ENCODE measurements around the gene LTBP1. TPM values are rescaled to one million over a fixed set of nuclear protein-coding genes. Genes with fewer than 3 reads are reported as not detected.

Gene LTBP1
- total and polyA plus RNA-seq, 10 of the 15 experiments (the other 5 are each of a cell fraction or from before 2014, with no cell fraction given) = 0.01 to 0.28 (median 0.12) TPM; not detected in 2

DNA sequence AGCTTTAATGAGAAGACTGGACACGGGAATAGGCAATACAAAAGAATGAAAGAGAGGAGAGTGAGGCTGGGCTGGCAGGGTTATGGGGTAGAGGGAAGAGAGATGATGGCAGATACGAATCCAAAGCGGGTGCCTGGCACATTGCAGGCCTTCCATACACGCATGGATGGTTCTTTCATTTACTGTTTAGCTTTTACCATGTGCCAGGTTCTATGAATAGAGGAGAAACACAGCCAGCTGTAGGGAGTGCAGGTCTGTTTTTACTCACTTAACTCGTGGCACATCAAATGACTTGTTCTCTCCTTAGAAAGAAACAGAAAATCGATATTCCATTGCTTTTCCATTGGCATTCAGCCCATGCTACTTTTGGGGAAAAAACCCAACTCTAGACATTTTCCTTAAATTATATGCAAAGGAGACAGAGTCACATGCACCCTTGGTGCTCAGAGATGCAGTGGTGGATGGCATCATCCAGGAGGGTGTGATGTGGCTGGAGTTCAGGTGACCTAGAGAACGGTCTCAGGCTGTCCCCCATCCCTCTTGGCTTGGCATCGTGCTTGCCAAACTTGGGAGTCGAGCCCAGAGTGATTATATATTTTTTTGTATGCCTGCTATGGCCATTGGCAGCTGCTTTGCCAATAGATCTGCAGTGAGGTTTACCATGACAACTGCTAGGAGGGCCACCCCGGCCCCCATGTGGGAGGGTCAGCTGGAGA is 6.2 kb downstream of the LTBP1 start:
- in situ Hi-C loops (cut with MboI) = no loop called here
- no peaks in the 10 kb centered on the region for H3K36me3 ChIP-seq (ENCODE audit: control insufficient read depth in 2 of 2, insufficient read depth in 2 of 2, low read length in 1 of 2)
- no peak for TF ChIP-seq CBFB (IDR thresholded peaks at IDR 0.05; ENCODE audit: low read depth)
- no peak for TF ChIP-seq NR2C2 (IDR thresholded peaks at IDR 0.05; ENCODE audit: borderline replicate concordance, control insufficient read depth, insufficient read length, low read depth)
- TF ChIP-seq GATAD2B (conservative IDR thresholded peaks at IDR 0.05; ENCODE audit: low read depth) = no peak
- no peak for TF ChIP-seq BACH1 (IDR thresholded peaks at IDR 0.05; ENCODE audit: borderline replicate concordance)
- TF ChIP-seq ATF7 (IDR thresholded peaks at IDR 0.05; ENCODE audit: low read depth) = no peak
- TF ChIP-seq, protein P1, sequence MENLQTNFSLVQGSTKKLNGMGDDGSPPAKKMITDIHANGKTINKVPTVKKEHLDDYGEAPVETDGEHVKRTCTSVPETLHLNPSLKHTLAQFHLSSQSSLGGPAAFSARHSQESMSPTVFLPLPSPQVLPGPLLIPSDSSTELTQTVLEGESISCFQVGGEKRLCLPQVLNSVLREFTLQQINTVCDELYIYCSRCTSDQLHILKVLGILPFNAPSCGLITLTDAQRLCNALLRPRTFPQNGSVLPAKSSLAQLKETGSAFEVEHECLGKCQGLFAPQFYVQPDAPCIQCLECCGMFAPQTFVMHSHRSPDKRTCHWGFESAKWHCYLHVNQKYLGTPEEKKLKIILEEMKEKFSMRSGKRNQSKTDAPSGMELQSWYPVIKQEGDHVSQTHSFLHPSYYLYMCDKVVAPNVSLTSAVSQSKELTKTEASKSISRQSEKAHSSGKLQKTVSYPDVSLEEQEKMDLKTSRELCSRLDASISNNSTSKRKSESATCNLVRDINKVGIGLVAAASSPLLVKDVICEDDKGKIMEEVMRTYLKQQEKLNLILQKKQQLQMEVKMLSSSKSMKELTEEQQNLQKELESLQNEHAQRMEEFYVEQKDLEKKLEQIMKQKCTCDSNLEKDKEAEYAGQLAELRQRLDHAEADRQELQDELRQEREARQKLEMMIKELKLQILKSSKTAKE (IDR thresholded peaks at IDR 0.05; ENCODE audit: low read depth, poor library complexity, severe bottlenecking) = no peak
- no peak for TF ChIP-seq ELK1 (IDR thresholded peaks at IDR 0.05; ENCODE audit: low read depth, low read length)
- TF ChIP-seq KAT2A (conservative IDR thresholded peaks at IDR 0.05; ENCODE audit: control insufficient read depth, low read depth, low read length) = no peak
- TF ChIP-seq CBX5 (IDR thresholded peaks at IDR 0.05; ENCODE audit: low read depth) = no peak
- TF ChIP-seq POLR2A (IDR thresholded peaks at IDR 0.05; ENCODE audit: low read depth, low read length) = no peak
- TF ChIP-seq PAX8 (IDR thresholded peaks at IDR 0.05) = no peak
- TF ChIP-seq, protein P2, sequence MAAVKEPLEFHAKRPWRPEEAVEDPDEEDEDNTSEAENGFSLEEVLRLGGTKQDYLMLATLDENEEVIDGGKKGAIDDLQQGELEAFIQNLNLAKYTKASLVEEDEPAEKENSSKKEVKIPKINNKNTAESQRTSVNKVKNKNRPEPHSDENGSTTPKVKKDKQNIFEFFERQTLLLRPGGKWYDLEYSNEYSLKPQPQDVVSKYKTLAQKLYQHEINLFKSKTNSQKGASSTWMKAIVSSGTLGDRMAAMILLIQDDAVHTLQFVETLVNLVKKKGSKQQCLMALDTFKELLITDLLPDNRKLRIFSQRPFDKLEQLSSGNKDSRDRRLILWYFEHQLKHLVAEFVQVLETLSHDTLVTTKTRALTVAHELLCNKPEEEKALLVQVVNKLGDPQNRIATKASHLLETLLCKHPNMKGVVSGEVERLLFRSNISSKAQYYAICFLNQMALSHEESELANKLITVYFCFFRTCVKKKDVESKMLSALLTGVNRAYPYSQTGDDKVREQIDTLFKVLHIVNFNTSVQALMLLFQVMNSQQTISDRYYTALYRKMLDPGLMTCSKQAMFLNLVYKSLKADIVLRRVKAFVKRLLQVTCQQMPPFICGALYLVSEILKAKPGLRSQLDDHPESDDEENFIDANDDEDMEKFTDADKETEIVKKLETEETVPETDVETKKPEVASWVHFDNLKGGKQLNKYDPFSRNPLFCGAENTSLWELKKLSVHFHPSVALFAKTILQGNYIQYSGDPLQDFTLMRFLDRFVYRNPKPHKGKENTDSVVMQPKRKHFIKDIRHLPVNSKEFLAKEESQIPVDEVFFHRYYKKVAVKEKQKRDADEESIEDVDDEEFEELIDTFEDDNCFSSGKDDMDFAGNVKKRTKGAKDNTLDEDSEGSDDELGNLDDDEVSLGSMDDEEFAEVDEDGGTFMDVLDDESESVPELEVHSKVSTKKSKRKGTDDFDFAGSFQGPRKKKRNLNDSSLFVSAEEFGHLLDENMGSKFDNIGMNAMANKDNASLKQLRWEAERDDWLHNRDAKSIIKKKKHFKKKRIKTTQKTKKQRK (IDR thresholded peaks at IDR 0.05; ENCODE audit: low read depth, low read length) = no peak
- no peak for TF ChIP-seq ZNF207 (IDR thresholded peaks at IDR 0.05; ENCODE audit: borderline replicate concordance)
- TF ChIP-seq, protein P3, sequence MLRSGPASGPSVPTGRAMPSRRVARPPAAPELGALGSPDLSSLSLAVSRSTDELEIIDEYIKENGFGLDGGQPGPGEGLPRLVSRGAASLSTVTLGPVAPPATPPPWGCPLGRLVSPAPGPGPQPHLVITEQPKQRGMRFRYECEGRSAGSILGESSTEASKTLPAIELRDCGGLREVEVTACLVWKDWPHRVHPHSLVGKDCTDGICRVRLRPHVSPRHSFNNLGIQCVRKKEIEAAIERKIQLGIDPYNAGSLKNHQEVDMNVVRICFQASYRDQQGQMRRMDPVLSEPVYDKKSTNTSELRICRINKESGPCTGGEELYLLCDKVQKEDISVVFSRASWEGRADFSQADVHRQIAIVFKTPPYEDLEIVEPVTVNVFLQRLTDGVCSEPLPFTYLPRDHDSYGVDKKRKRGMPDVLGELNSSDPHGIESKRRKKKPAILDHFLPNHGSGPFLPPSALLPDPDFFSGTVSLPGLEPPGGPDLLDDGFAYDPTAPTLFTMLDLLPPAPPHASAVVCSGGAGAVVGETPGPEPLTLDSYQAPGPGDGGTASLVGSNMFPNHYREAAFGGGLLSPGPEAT (IDR thresholded peaks at IDR 0.05; ENCODE audit: low read depth) = no peak
- TF ChIP-seq KDM1A (IDR thresholded peaks at IDR 0.05; ENCODE audit: borderline replicate concordance) = no peak
- TF ChIP-seq TCF3 (IDR thresholded peaks at IDR 0.05; ENCODE audit: borderline replicate concordance, insufficient read depth, low read depth, low read length) = no peak
- TF ChIP-seq MTA3 (IDR thresholded peaks at IDR 0.05; ENCODE audit: borderline replicate concordance, low read length) = no peak

More for the DNA sequence above, 6.2 kb downstream of the LTBP1 start:
- RAD21 ChIA-PET (ENCODE audit: unreplicated experiment) = no interaction called here
- Histone ChIP-seq H3K9me3 (replicated peaks; ENCODE audit: control insufficient read depth, insufficient read depth, low read length) (no peaks in the 10 kb centered on the region), H3K9ac (ENCODE audit: control insufficient read depth, insufficient read depth, low read length) (no peak overlapping the region), H3K79me2 (ENCODE audit: control insufficient read depth, insufficient read depth, low read length) (no peaks in the 10 kb centered on the region), H3K27me3 (replicated peaks in 1 of 2; ENCODE audit: control insufficient read depth in 2 of 2, insufficient read depth in 2 of 2, low read length in 1 of 2) (peaks cover 0 to 2% of the 10 kb centered on the region in 2 experiments; a peak in 3 of 4 replicates), H3K4me3 (no peak overlapping the region), H4K20me1 (ENCODE audit: control insufficient read depth, insufficient read depth) (no peaks in the 10 kb centered on the region), H3K4me1 (ENCODE audit: control insufficient read depth, insufficient read depth, low read length) (peaks cover 5% of the 10 kb centered on the region; the same call in 1 of the 2 replicates), H3K4me2 (ENCODE audit: control insufficient read depth, insufficient read depth) (no peak overlapping the region), H2AFZ (ENCODE audit: control insufficient read depth, low read depth, low read length) (no peak overlapping the region), H3K27ac (ENCODE audit: control insufficient read depth, insufficient read depth) (no peak overlapping the region)
- intact Hi-C loops (cut with micrococcal nuclease; ENCODE audit: unreplicated experiment) = no loop called here
- no TSS peak for BruUV-seq (replicated peaks)
- SMC1A ChIA-PET (ENCODE audit: uncharacterized antibody, unreplicated experiment) = no interaction called here
- DNase-seq (ENCODE audit: low read depth, low spot score) = no peak
- ATAC-seq = no peak
- FAIRE-seq = no peak
- CTCF ChIA-PET = no interaction called here
- POLR2A ChIA-PET = no interaction called here
- 34% methylated on average over 10 of the region's 10 CpGs for WGBS (ENCODE audit: insufficient coverage, insufficient replicate concordance, low lambda C conversion rate, missing lambda C conversion rate)

Data from GM12878 (cell line).